K562 (cell line): ENCODE results near the gene ACTL8.

Experiments used
- CREB5 ChIP-seq: fragments of 250-450 bp; sonication (Bioruptor Pico); IDR thresholded peaks from 2 replicates; pipeline ENCODE4 v1.5.0; 2020; ENCODE audit warnings: mild to moderate bottlenecking
- CTCF ChIP-seq, 3 experiments: IDR thresholded peaks in 2 of 3; conservative IDR thresholded peaks in 1 of 3; 2 replicates each; pipeline ENCODE4 v1.5.1; 2011 to 2012; ENCODE audit warnings: low read length in 3 of 3, mild to moderate bottlenecking in 3 of 3, control low read depth in 2 of 3, improper control_type of control experiment in 1 of 3, inconsistent platforms in 1 of 3, low read depth in 1 of 3, mixed read lengths in 1 of 3, moderate library complexity in 1 of 3; ENCODE audit not compliant: insufficient read depth in 2 of 3
- EGR1 ChIP-seq: fragments of 450-650 bp; conservative IDR thresholded peaks from 2 replicates; pipeline ENCODE4 v1.6.1; 2017; ENCODE audit warnings: mild to moderate bottlenecking
- POLR2A ChIP-seq: fragments of 450-650 bp; conservative IDR thresholded peaks from 2 replicates; pipeline ENCODE4 v1.6.1; 2016
- RAD51 ChIP-seq: fragments of 450-650 bp; IDR thresholded peaks from 2 replicates; pipeline ENCODE4 v1.7.1; 2016; ENCODE audit warnings: low read depth, mild to moderate bottlenecking, borderline replicate concordance
- RCOR1 ChIP-seq, 2 experiments: IDR thresholded peaks; 2 replicates each; pipeline ENCODE4 v1.6.1; 2012; ENCODE audit warnings: low read depth in 2 of 2, low read length in 2 of 2, borderline replicate concordance in 1 of 2, improper control_type of control experiment in 1 of 2
- SRF ChIP-seq, 2 experiments: fragments of 250-450, 450-650 bp in 1 of 2; sonication (Bioruptor Pico) in 1 of 2; sonication (generic) in 1 of 2; formaldehyde crosslinking; IDR thresholded peaks; 2 replicates each; pipeline versions ENCODE4 v1.5.0 to v1.5.1; 2020 to 2022; ENCODE audit warnings: mild to moderate bottlenecking in 1 of 2, missing genetic modification reagents in 1 of 2
- ZNF282 ChIP-seq: sonication (generic); formaldehyde crosslinking; IDR thresholded peaks from 2 replicates; pipeline ENCODE4 v1.8.1; 2023; ENCODE audit warnings: missing genetic modification reagents
- ZNF655 ChIP-seq: fragments of 250-450 bp; sonication (Bioruptor Pico); IDR thresholded peaks from 2 replicates; pipeline ENCODE4 v1.5.0; 2021

- TF ChIP-seq ZNF655 (CRISPR knock-in tag) (no peak), CREB5 (no peak), POLR2A (no peak), EGR1 (no peak), ZNF282 (CRISPR knock-in tag) (no peak), SRF (CRISPR knock-in tag; IDR thresholded peaks at IDR 0.05) (no peak), CTCF (IDR thresholded peaks at IDR 0.05 in 2 of 3, conservative IDR thresholded peaks at IDR 0.05 in 1 of 3; ENCODE audit: insufficient read depth in 2 of 3, low read depth in 1 of 3, low read length in 3 of 3) (no peak), RAD51 (no peak), RCOR1 (IDR thresholded peaks at IDR 0.05; ENCODE audit: borderline replicate concordance in 1 of 2, low read depth in 2 of 2, low read length in 2 of 2) (no peak)
Measured at GRCh38 chr1:17842686-17843085, 87.6 kb downstream of the ACTL8 start.
